SK-N-SH treated with all-trans-retinoic acid at 6 μM for 48 hours (cell line): ENCODE results near the gene UPK3A.
"Not testable (repeated sequence)": the region's sequence is repeated elsewhere in the genome, so short reads cannot be mapped to it uniquely, and the experiment has no call there.

Experiments used
- ATAC-seq: fragments of 200-7000 bp; cut with Tn5 transposase; 3 replicates; pipeline ENCODE4 v1.9.1; 2020; ENCODE audit warnings: mild to moderate bottlenecking, moderate library complexity
- ARNTL ChIP-seq: fragments of 450-650 bp; formaldehyde crosslinking; IDR thresholded peaks from 2 replicates; pipeline ENCODE4 v1.5.0; 2020; ENCODE audit warnings: low read depth, mild to moderate bottlenecking, moderate library complexity, borderline replicate concordance
- CREB5 ChIP-seq: fragments of 250-450 bp; sonication (Bioruptor Pico); IDR thresholded peaks from 2 replicates; pipeline ENCODE4 v1.5.1; 2020; ENCODE audit warnings: low read depth, mild to moderate bottlenecking, moderate library complexity
- CSDC2 ChIP-seq: fragments of 250-450 bp; sonication (Bioruptor Pico); IDR thresholded peaks from 2 replicates; pipeline ENCODE4 v1.5.0; 2020; ENCODE audit warnings: mild to moderate bottlenecking, moderate library complexity
- ESRRG ChIP-seq: fragments of 250-450 bp; sonication (Bioruptor Pico); IDR thresholded peaks from 2 replicates; pipeline ENCODE4 v1.6.1; 2021; ENCODE audit warnings: mild to moderate bottlenecking
- GLIS3 ChIP-seq: fragments of 250-450 bp; sonication (Bioruptor Pico); IDR thresholded peaks from 2 replicates; pipeline ENCODE4 v1.5.0; 2020; ENCODE audit warnings: mild to moderate bottlenecking, moderate library complexity
- ISL1 ChIP-seq: fragments of 250-450 bp; sonication (Bioruptor Pico); IDR thresholded peaks from 2 replicates; pipeline ENCODE4 v2.1.2; 2022; ENCODE audit warnings: mild to moderate bottlenecking, moderate library complexity
- PATZ1 ChIP-seq: fragments of 250-450 bp; sonication (Bioruptor Pico); IDR thresholded peaks from 2 replicates; pipeline ENCODE4 v1.8.0; 2020; ENCODE audit warnings: mild to moderate bottlenecking, moderate library complexity, borderline replicate concordance
- POU6F1 ChIP-seq: fragments of 250-450 bp; sonication (Bioruptor Pico); IDR thresholded peaks from 2 replicates; pipeline ENCODE4 v1.8.0; 2021; ENCODE audit warnings: low read depth, mild to moderate bottlenecking, moderate library complexity, borderline replicate concordance
- RARB ChIP-seq: fragments of 250-450 bp; sonication (Bioruptor Pico); IDR thresholded peaks from 2 replicates; pipeline ENCODE4 v1.8.0; 2021; ENCODE audit warnings: mild to moderate bottlenecking, moderate library complexity
- SNAI2 ChIP-seq: fragments of 250-450 bp; sonication (Bioruptor Pico); IDR thresholded peaks from 2 replicates; pipeline ENCODE4 v1.5.0; 2020; ENCODE audit warnings: mild to moderate bottlenecking, moderate library complexity
- TCF4 ChIP-seq: fragments of 250-450 bp; sonication (Bioruptor Pico); IDR thresholded peaks from 2 replicates; pipeline ENCODE4 v1.8.0; 2021; ENCODE audit warnings: mild to moderate bottlenecking, moderate library complexity, borderline replicate concordance
- ZFP3 ChIP-seq: fragments of 250-450 bp; sonication (Bioruptor Pico); IDR thresholded peaks from 2 replicates; pipeline ENCODE4 v1.5.0; 2020; ENCODE audit warnings: mild to moderate bottlenecking, moderate library complexity
- ZFP30 ChIP-seq: fragments of 450-650 bp; formaldehyde crosslinking; IDR thresholded peaks from 2 replicates; pipeline ENCODE4 v1.5.0; 2022; ENCODE audit warnings: mild to moderate bottlenecking, moderate library complexity
- ZNF565 ChIP-seq: fragments of 450-650 bp; formaldehyde crosslinking; conservative IDR thresholded peaks from 2 replicates; pipeline ENCODE4 v1.5.0; 2020; ENCODE audit warnings: low read depth, mild to moderate bottlenecking, moderate library complexity
- ZNF8 ChIP-seq: fragments of 450-650 bp; formaldehyde crosslinking; IDR thresholded peaks from 2 replicates; pipeline ENCODE4 v1.5.0; 2020; ENCODE audit warnings: mild to moderate bottlenecking, moderate library complexity
- TF ChIP-seq, protein P1 (sequence below): fragments of 250-450 bp; sonication (Bioruptor Pico); IDR thresholded peaks from 2 replicates; pipeline ENCODE4 v1.5.0; 2020; ENCODE audit warnings: mild to moderate bottlenecking, moderate library complexity

Gene UPK3A

GRCh38 chr22:45292731-45293442 is 8.1 kb downstream of the UPK3A start:
- ATAC-seq = no peak
- TF ChIP-seq SNAI2 (CRISPR knock-in tag) = no peak
- no peak for TF ChIP-seq ZFP3
- TF ChIP-seq ISL1 (CRISPR knock-in tag) = no peak
- TF ChIP-seq ARNTL (CRISPR knock-in tag) = no peak
- TF ChIP-seq, protein P1, sequence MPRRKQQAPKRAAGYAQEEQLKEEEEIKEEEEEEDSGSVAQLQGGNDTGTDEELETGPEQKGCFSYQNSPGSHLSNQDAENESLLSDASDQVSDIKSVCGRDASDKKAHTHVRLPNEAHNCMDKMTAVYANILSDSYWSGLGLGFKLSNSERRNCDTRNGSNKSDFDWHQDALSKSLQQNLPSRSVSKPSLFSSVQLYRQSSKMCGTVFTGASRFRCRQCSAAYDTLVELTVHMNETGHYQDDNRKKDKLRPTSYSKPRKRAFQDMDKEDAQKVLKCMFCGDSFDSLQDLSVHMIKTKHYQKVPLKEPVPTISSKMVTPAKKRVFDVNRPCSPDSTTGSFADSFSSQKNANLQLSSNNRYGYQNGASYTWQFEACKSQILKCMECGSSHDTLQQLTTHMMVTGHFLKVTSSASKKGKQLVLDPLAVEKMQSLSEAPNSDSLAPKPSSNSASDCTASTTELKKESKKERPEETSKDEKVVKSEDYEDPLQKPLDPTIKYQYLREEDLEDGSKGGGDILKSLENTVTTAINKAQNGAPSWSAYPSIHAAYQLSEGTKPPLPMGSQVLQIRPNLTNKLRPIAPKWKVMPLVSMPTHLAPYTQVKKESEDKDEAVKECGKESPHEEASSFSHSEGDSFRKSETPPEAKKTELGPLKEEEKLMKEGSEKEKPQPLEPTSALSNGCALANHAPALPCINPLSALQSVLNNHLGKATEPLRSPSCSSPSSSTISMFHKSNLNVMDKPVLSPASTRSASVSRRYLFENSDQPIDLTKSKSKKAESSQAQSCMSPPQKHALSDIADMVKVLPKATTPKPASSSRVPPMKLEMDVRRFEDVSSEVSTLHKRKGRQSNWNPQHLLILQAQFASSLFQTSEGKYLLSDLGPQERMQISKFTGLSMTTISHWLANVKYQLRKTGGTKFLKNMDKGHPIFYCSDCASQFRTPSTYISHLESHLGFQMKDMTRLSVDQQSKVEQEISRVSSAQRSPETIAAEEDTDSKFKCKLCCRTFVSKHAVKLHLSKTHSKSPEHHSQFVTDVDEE = no peak

GRCh38 chr22:45294030-45294429 is 9.3 kb downstream of the UPK3A start:
- ATAC-seq = no peak
- TF ChIP-seq GLIS3 (no peak), ZFP30 (CRISPR knock-in tag) (no peak), ZNF565 (CRISPR knock-in tag) (no peak), ZFP3 (no peak), ARNTL (CRISPR knock-in tag) (no peak), ISL1 (CRISPR knock-in tag) (no peak), TCF4 (CRISPR knock-in tag) (no peak), CSDC2 (CRISPR knock-in tag) (no peak), PATZ1 (CRISPR knock-in tag) (no peak), POU6F1 (CRISPR knock-in tag) (no peak)

- not testable (repeated sequence) for ATAC-seq
These were observed 10.3 kb downstream of the UPK3A start for GRCh38 chr22:45295004-45295403.

- ATAC-seq = no peak
- no peak for TF ChIP-seq ZFP30 (CRISPR knock-in tag)
- no peak for TF ChIP-seq RARB (CRISPR knock-in tag)
- no peak for TF ChIP-seq ESRRG
- TF ChIP-seq ISL1 (CRISPR knock-in tag) = no peak
- TF ChIP-seq CREB5 (CRISPR knock-in tag) = no peak
These were observed 10.7 kb downstream of the UPK3A start for GRCh38 chr22:45295492-45295891.

DNA sequence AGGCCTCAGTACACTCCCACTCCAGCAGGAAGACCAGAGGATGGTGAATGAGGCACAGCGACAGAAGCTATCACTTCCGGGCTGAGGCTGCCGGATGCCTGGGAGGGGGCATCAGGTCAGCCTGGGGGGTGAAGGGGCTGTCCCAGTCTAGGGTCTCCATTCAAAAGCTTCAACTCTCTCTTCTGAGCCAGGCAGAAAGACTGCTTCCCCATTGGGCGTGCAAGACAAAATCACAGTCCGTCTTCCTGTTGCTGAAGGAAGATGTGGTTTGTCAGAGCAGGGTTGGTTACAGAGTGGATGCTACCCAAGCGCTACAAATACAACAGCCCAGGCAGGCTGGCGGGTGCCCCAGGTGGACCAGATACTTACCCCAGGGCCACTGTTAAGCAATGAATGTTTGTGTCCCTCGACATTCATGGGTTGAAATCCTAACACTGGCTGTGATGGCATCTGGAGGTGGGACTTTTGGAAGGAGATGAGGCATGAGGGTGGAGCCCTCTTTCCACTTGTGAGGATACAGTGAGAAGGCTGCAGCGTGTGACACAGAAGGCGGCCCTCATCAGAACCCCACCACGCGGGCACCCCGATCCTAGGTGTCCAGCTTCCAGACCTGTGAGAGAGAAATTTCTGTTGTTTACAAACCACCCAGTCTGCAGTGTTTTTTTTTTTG is 12.0 kb downstream of the UPK3A start:
- TF ChIP-seq CREB5 (CRISPR knock-in tag) (no peak), CSDC2 (CRISPR knock-in tag) (no peak), ESRRG (no peak), SNAI2 (CRISPR knock-in tag) (no peak), ZNF8 (CRISPR knock-in tag) (no peak), GLIS3 (no peak)
- ATAC-seq = no peak
